H1 (cell line): ENCODE data around the gene ARMH4. TPM values are rescaled to one million over a fixed set of nuclear protein-coding genes. Genes with fewer than 3 reads are reported as not detected.

ENCODE experiments used
- CTCF ChIA-PET: fragments of 300-600 bp; sonication (Branson Sonifier 250); formaldehyde crosslinking; loops from one replicate; lab custom pipeline; 2021; ENCODE audit not compliant: partially characterized antibody; lab: Charles Lee
- POLR2A ChIA-PET: fragments of 300-600 bp; sonication (Branson Sonifier 250); formaldehyde crosslinking; loops from one replicate; lab custom pipeline; 2021; ENCODE audit warnings: inconsistent platforms; ENCODE audit not compliant: partially characterized antibody; lab: Charles Lee
- DNase-seq, 2 experiments: peaks; one replicate each; pipeline versions ENCODE4 v3.0.0 to v3.0.0-alpha.2; 2010 to 2022; ENCODE audit warnings: low spot score in 2 of 2, low read depth in 1 of 2, mixed read lengths in 1 of 2
- FAIRE-seq: peaks from 2 replicates; lab custom pipeline; 2011; peaks lifted over from hg19 to GRCh38; lab: Jason Lieb, UNC
- H2AFZ ChIP-seq: 2 replicates; pipeline ENCODE4 v1.8.1; 2012; ENCODE audit warnings: low read length, inconsistent platforms
- H2AK5ac ChIP-seq: 2 replicates; pipeline ENCODE4 v1.6.1; 2013; ENCODE audit warnings: low read depth, low read length
- H2BK120ac ChIP-seq: replicated peaks from 2 replicates; pipeline ENCODE3; 2013; ENCODE audit warnings: low read depth, low read length, inconsistent platforms
- H2BK12ac ChIP-seq: 2 replicates; pipeline ENCODE4 v1.6.1; 2013; ENCODE audit warnings: low read depth, low read length
- H2BK15ac ChIP-seq: 2 replicates; pipeline ENCODE4 v1.6.1; 2013; ENCODE audit warnings: low read length
- H2BK20ac ChIP-seq: 2 replicates; pipeline ENCODE4 v1.6.1; 2013; ENCODE audit warnings: low read length
- H2BK5ac ChIP-seq: 2 replicates; pipeline ENCODE4 v1.6.1; 2013; ENCODE audit warnings: low read depth, low read length
- H3K14ac ChIP-seq: 2 replicates; pipeline ENCODE4 v1.6.1; 2013; ENCODE audit warnings: inconsistent platforms; ENCODE audit not compliant: insufficient read length
- H3K18ac ChIP-seq: 2 replicates; pipeline ENCODE4 v1.6.1; 2013; ENCODE audit warnings: low read length; ENCODE audit errors: extremely low read depth
- H3K23ac ChIP-seq: 2 replicates; pipeline ENCODE4 v1.6.1; 2013; ENCODE audit warnings: inconsistent platforms; ENCODE audit not compliant: insufficient read length
- H3K23me2 ChIP-seq: 2 replicates; pipeline ENCODE4 v1.6.1; 2013; ENCODE audit warnings: low read depth, low read length
- H3K27ac ChIP-seq: 2 replicates; pipeline ENCODE4 v1.6.1; 2011; ENCODE audit warnings: low read depth, low read length, inconsistent platforms
- H3K27me3 ChIP-seq, 4 experiments: replicated peaks in 1 of 4; 1 replicate in 1 of 4; 2 replicates in 3 of 4; pipeline versions ENCODE4 v1.6.1 to v1.8.1; 2011 to 2013; ENCODE audit warnings: low read length in 3 of 4, mild to moderate bottlenecking in 3 of 4, inconsistent platforms in 2 of 4, mixed read lengths in 2 of 4, moderate library complexity in 1 of 4; ENCODE audit not compliant: control insufficient read depth in 3 of 4, insufficient read depth in 3 of 4; ENCODE audit errors: extremely low read depth in 1 of 4
- H3K36me3 ChIP-seq, 4 experiments: 2 replicates each; pipeline versions ENCODE4 v1.6.1 to v1.8.1; 2011 to 2013; ENCODE audit warnings: mild to moderate bottlenecking in 4 of 4, low read length in 3 of 4, moderate library complexity in 2 of 4, control low read depth in 1 of 4, inconsistent platforms in 1 of 4; ENCODE audit not compliant: insufficient read depth in 4 of 4, control insufficient read depth in 2 of 4
- H3K4ac ChIP-seq: replicated peaks from 2 replicates; pipeline ENCODE3; 2013; ENCODE audit warnings: low read length, low read depth, mixed read lengths, inconsistent platforms; ENCODE audit not compliant: insufficient read length
- H3K4me1 ChIP-seq, 4 experiments: replicated peaks in 1 of 4; 1 replicate in 1 of 4; 2 replicates in 3 of 4; pipeline versions ENCODE4 v1.6.1 to v1.8.1; 2011 to 2013; ENCODE audit warnings: low read length in 3 of 4, inconsistent platforms in 2 of 4, mixed read lengths in 1 of 4; ENCODE audit not compliant: insufficient read depth in 4 of 4, control insufficient read depth in 3 of 4
- H3K4me2 ChIP-seq, 2 experiments: 2 replicates each; pipeline versions ENCODE4 v1.6.1 to v1.8.1; 2011 to 2013; ENCODE audit warnings: low read depth in 2 of 2, low read length in 2 of 2, control low read depth in 1 of 2, inconsistent platforms in 1 of 2, mild to moderate bottlenecking in 1 of 2; ENCODE audit not compliant: insufficient read depth in 1 of 2
- H3K4me3 ChIP-seq, 4 experiments: fragments of 200-600, 300-600 bp in 1 of 4; sonication (generic), shearing (Covaris generic), sonication (Bioruptor Twin) in 1 of 4; 2 replicates each; pipeline versions ENCODE4 v1.5.1 to v1.8.1; 2011 to 2016; ENCODE audit warnings: low read length in 4 of 4, low read depth in 3 of 4, control low read depth in 2 of 4, inconsistent platforms in 2 of 4, mild to moderate bottlenecking in 2 of 4, mixed read lengths in 1 of 4, moderate library complexity in 1 of 4; ENCODE audit not compliant: insufficient read depth in 2 of 4; ENCODE audit errors: extremely low read depth in 1 of 4
- H3K56ac ChIP-seq: replicated peaks from 2 replicates; pipeline ENCODE3; 2013; ENCODE audit warnings: low read depth, mild to moderate bottlenecking, mixed read lengths, low read length, inconsistent platforms; ENCODE audit not compliant: insufficient read length
- H3K79me1 ChIP-seq: 2 replicates; pipeline ENCODE4 v1.6.1; 2013; ENCODE audit warnings: low read depth, low read length, control low read depth
- H3K79me2 ChIP-seq, 2 experiments: 2 replicates each; pipeline versions ENCODE4 v1.6.1 to v1.8.1; 2012 to 2013; ENCODE audit warnings: low read length in 2 of 2, mild to moderate bottlenecking in 2 of 2, inconsistent platforms in 1 of 2; ENCODE audit not compliant: insufficient read depth in 2 of 2, control insufficient read depth in 1 of 2
- H3K9ac ChIP-seq, 4 experiments: replicated peaks in 1 of 4; 1 replicate in 1 of 4; 2 replicates in 3 of 4; pipeline versions ENCODE4 v1.6.1 to v1.8.1; 2011 to 2013; ENCODE audit warnings: low read depth in 3 of 4, low read length in 3 of 4, control low read depth in 2 of 4, mild to moderate bottlenecking in 2 of 4, moderate library complexity in 2 of 4, inconsistent platforms in 1 of 4; ENCODE audit errors: extremely low read depth in 1 of 4
- H3K9me3 ChIP-seq, 2 experiments: 2 replicates each; pipeline versions ENCODE4 v1.6.1 to v1.8.1; 2012 to 2013; ENCODE audit warnings: mild to moderate bottlenecking in 2 of 2, moderate library complexity in 2 of 2, control low read depth in 1 of 2, inconsistent platforms in 1 of 2, low read depth in 1 of 2, low read length in 1 of 2, mixed read lengths in 1 of 2; ENCODE audit not compliant: insufficient read depth in 2 of 2
- H4K20me1 ChIP-seq, 2 experiments: replicated peaks in 1 of 2; 2 replicates each; pipeline versions ENCODE3 to v1.8.1; 2011 to 2013; ENCODE audit warnings: inconsistent platforms in 2 of 2, low read length in 2 of 2, mild to moderate bottlenecking in 1 of 2; ENCODE audit not compliant: insufficient read depth in 2 of 2, control insufficient read depth in 1 of 2
- H4K5ac ChIP-seq: 2 replicates; pipeline ENCODE4 v1.6.1; 2013; ENCODE audit warnings: low read length, low read depth, mixed read lengths, inconsistent platforms; ENCODE audit not compliant: insufficient read length
- H4K8ac ChIP-seq: 2 replicates; pipeline ENCODE4 v1.8.0; 2013; ENCODE audit warnings: mild to moderate bottlenecking, moderate library complexity, low read length, inconsistent platforms; ENCODE audit not compliant: insufficient read depth; ENCODE audit errors: extremely low read depth
- H4K91ac ChIP-seq: replicated peaks from 2 replicates; pipeline ENCODE3; 2013; ENCODE audit warnings: low read length, mixed read lengths, inconsistent platforms; ENCODE audit not compliant: insufficient read length
- CEBPB ChIP-seq: IDR thresholded peaks from 2 replicates; pipeline ENCODE4 v1.6.1; 2012; ENCODE audit warnings: low read depth, low read length
- WGBS, 2 experiments: shearing (Covaris generic) in 1 of 2; methylation state at CpG; one replicate each; pipeline versions ENCODE4 v1.1.6 to v1.1.7; 2013 to 2015; ENCODE audit warnings: low lambda C conversion rate in 2 of 2, mixed read lengths in 2 of 2, inconsistent platforms in 1 of 2, low coverage in 1 of 2, missing lambda C conversion rate in 1 of 2; ENCODE audit not compliant: insufficient replicate concordance in 2 of 2, insufficient coverage in 1 of 2, insufficient read length in 1 of 2; ENCODE audit errors: extremely low coverage in 1 of 2, missing lambda C conversion rate in 1 of 2; 5-methylcytosine and 5-hydroxymethylcytosine counted together
- polyA plus RNA-seq, 7 experiments: library from polyadenylated mRNA; depleted of rRNA in 3 of 7; stranded (reverse) in 5 of 7; unstranded in 2 of 7; fragments of >200 nt in 5 of 7; fragments of 200-250 nt in 2 of 7; gene quantifications; 1 replicate in 5 of 7; 2 replicates in 1 of 7; 4 replicates in 1 of 7; pipeline versions ENCODE4 v1.2.1 to v1.2.3, GENCODE V29; 2011 to 2013; ENCODE audit warnings: missing spikeins in 2 of 7, mixed read lengths in 2 of 7
- total RNA-seq: library from RNA; stranded (reverse); fragmentation: NEBNext Ultra II Directional; extraction: Animal tissue kit (Norgen Biotek cat#: 25700); gene quantifications from 2 replicates; pipeline ENCODE4 v1.2.1, GENCODE V29; 2021
- TF ChIP-seq, protein P1 (sequence below): IDR thresholded peaks from 2 replicates; pipeline ENCODE4 v1.6.1; 2012; ENCODE audit warnings: low read length, inconsistent platforms

The ARMH4 gene
- total and polyA plus RNA-seq, 2 of the 8 experiments (the other 6 are each of a cell fraction or from before 2014, with no cell fraction given): 7.1 to 25.4 TPM

DNA sequence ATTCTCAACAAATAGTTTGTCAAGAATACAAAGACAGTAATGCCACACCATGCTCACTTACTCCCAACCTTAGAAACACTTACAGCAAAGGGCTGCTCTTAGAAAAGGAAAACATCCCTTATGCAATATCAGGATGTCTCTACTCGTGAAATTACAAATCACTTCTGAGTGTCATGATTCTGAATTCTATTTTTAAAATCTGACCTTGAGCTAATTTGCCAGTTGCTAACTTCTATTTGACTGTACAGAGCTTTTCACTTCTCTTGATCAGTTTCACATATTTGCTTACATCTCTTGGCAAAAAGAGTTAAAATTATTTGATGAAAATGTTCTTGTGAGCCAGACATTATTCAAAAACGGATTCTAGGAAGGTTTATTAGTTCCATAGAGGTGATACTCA, 149.4 kb downstream of the ARMH4 start:
- no peak overlapping the region for H4K5ac ChIP-seq
- H3K9ac ChIP-seq: no peak overlapping the region
- H3K4me1 ChIP-seq: no peaks in the 10 kb centered on the region
- no peak for TF ChIP-seq CEBPB
- TF ChIP-seq, protein P1, sequence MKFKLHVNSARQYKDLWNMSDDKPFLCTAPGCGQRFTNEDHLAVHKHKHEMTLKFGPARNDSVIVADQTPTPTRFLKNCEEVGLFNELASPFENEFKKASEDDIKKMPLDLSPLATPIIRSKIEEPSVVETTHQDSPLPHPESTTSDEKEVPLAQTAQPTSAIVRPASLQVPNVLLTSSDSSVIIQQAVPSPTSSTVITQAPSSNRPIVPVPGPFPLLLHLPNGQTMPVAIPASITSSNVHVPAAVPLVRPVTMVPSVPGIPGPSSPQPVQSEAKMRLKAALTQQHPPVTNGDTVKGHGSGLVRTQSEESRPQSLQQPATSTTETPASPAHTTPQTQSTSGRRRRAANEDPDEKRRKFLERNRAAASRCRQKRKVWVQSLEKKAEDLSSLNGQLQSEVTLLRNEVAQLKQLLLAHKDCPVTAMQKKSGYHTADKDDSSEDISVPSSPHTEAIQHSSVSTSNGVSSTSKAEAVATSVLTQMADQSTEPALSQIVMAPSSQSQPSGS: no peak
- no peaks in the 10 kb centered on the region for H4K20me1 ChIP-seq
- no peak overlapping the region for H3K27ac ChIP-seq
- peaks cover 0 to 1% (median 0%) of the 10 kb centered on the region in 4 experiments; a peak in 2 of 7 replicates for H3K27me3 ChIP-seq
- H2BK15ac ChIP-seq: no peak overlapping the region
- no peak overlapping the region for H3K56ac ChIP-seq
- H3K4ac ChIP-seq: no peak overlapping the region
- no peak overlapping the region for H3K14ac ChIP-seq
- no peak overlapping the region for H3K23ac ChIP-seq
- H2BK12ac ChIP-seq: no peak overlapping the region
- FAIRE-seq: no peak
- no peak overlapping the region for H3K18ac ChIP-seq
- no peak overlapping the region for H2BK120ac ChIP-seq
- no peaks in the 10 kb centered on the region for H3K9me3 ChIP-seq
- no peaks in the 10 kb centered on the region for H3K79me2 ChIP-seq
- no peak overlapping the region for H2BK5ac ChIP-seq
- POLR2A ChIA-PET: no interaction called here
- H3K79me1 ChIP-seq: no peaks in the 10 kb centered on the region
- H2BK20ac ChIP-seq: no peak overlapping the region
- no peak overlapping the region for H3K4me2 ChIP-seq
- no peak overlapping the region for H4K91ac ChIP-seq
- no peaks in the 10 kb centered on the region for H3K36me3 ChIP-seq
- no peak for DNase-seq
- CTCF ChIA-PET: no interaction called here
- H2AK5ac ChIP-seq: no peak overlapping the region
- H3K4me3 ChIP-seq: no peak overlapping the region
- 85% methylated on average over 2 of the region's 2 CpGs; no CpG with 5 or more reads in 1 of the 2 experiments for WGBS, 2 experiments
- H4K8ac ChIP-seq: no peak overlapping the region
- H3K23me2 ChIP-seq: no peaks in the 10 kb centered on the region; the same call in 1 of the 2 replicates
- H2AFZ ChIP-seq: no peak overlapping the region
